Measurements from ENCODE around the gene HIGD2B. TPM values are rescaled to one million over a fixed set of nuclear protein-coding genes. Genes with fewer than 3 reads are reported as not detected.

The HIGD2B gene
- polyA plus RNA-seq, 2 of the 4 experiments (the other 2 are of a cell fraction), result not detected

- DNase-seq (ENCODE audit: low read depth in 1 of 2, low spot score in 1 of 2) (no peak), ATAC-seq (peak in 1 of 2 experiments; percentile 18; a peak in 1 of 6 replicates), FAIRE-seq (no peak)
- Histone ChIP-seq H3K4me3 (no peak overlapping the region), H3K27ac (no peak overlapping the region), H3K4me2 (no peak overlapping the region), H3K9me3 (no peaks in the 10 kb centered on the region), H3K4me1 (no peaks in the 10 kb centered on the region)
- ChIA-PET POLR2A (interaction anchor here (0.8 kb wide), 1 partner anchor 1193 kb away, joined by 6 read pairs; no protein-coding TSS in a partner anchor), CTCF (interaction anchor here (1.4 to 8.6 kb wide), 4 partner anchors 12 to 135 kb away, joined by 3 to 71 read pairs (median 4); no protein-coding TSS in a partner anchor)
- whole genome bisulfite sequencing (ENCODE audit: missing lambda C conversion rate), result 100% methylated on average over 2 of the region's 2 CpGs
- no peak for TF ChIP-seq ATOH8 (CRISPR knock-in tag; IDR thresholded peaks at IDR 0.05; ENCODE audit: low read depth)
These were observed 49.1 kb upstream of the HIGD2B start for GRCh38 chr15:72735111-72735510.

GRCh38 chr15:72733941-72734738 is 48.2 kb upstream of the HIGD2B start:
- no peak overlapping the region for H3K4me3 ChIP-seq
- H3K4me1 ChIP-seq, result no peaks in the 10 kb centered on the region
- POLR2A ChIA-PET, result no interaction called here
- CTCF ChIA-PET, result interaction anchor here (1.0 to 8.6 kb wide), 6 partner anchors 9 to 134 kb away, joined by 3 to 71 read pairs (median 4); no protein-coding TSS in a partner anchor
- DNase-seq (ENCODE audit: low read depth in 1 of 2, low spot score in 1 of 2) (no peak), ATAC-seq (no peak), FAIRE-seq (peak; percentile 32)
- TF ChIP-seq CBX2 (IDR thresholded peaks at IDR 0.05; ENCODE audit: borderline replicate concordance, low read depth) (no peak), HMGXB4 (CRISPR knock-in tag; IDR thresholded peaks at IDR 0.05; ENCODE audit: borderline replicate concordance) (no peak), TP53 (CRISPR knock-in tag; IDR thresholded peaks at IDR 0.05) (no peak), FOSL2 (IDR thresholded peaks at IDR 0.05) (no peak), FOSL2 (CRISPR knock-in tag; IDR thresholded peaks at IDR 0.05) (no peak), KDM1A (IDR thresholded peaks at IDR 0.05; ENCODE audit: low read depth) (no peak), RARB (CRISPR knock-in tag; IDR thresholded peaks at IDR 0.05) (no peak), BCL3 (IDR thresholded peaks at IDR 0.05) (no peak), SMC3 (IDR thresholded peaks at IDR 0.05) (no peak), ESRRA (IDR thresholded peaks at IDR 0.05; ENCODE audit: borderline replicate concordance, low read length) (no peak), RAD21 (conservative IDR thresholded peaks at IDR 0.05 in 1 of 2, IDR thresholded peaks at IDR 0.05 in 1 of 2) (no peak), NFE2L2 (conservative IDR thresholded peaks at IDR 0.05; ENCODE audit: low read length) (no peak)
- no peak overlapping the region for H3K4me2 ChIP-seq
- no peaks in the 10 kb centered on the region for H3K9me3 ChIP-seq
- 91% methylated on average over 2 of the region's 2 CpGs for WGBS (ENCODE audit: missing lambda C conversion rate)
- no peak overlapping the region for H3K27ac ChIP-seq

GRCh38 chr15:72732516-72732915 is 46.5 kb upstream of the HIGD2B start:
- Histone ChIP-seq H3K27ac (no peak overlapping the region), H3K9me3 (no peaks in the 10 kb centered on the region), H3K4me1 (no peaks in the 10 kb centered on the region), H3K4me3 (no peak overlapping the region), H3K4me2 (no peak overlapping the region)
- FAIRE-seq, result no peak
- POLR2A ChIA-PET, result no interaction called here
- CTCF ChIA-PET, result interaction anchor here (1.0 to 8.6 kb wide), 3 partner anchors 8 to 533 kb away, joined by 3 to 71 read pairs (median 4); no protein-coding TSS in a partner anchor
- WGBS (ENCODE audit: missing lambda C conversion rate), result 86% methylated on average over 4 of the region's 4 CpGs
- TF ChIP-seq RFX5 (IDR thresholded peaks at IDR 0.05) (no peak), ESRRA (IDR thresholded peaks at IDR 0.05; ENCODE audit: borderline replicate concordance, low read length) (no peak), FOSB (CRISPR knock-in tag; IDR thresholded peaks at IDR 0.05) (no peak), MAX (IDR thresholded peaks at IDR 0.05) (no peak), CTCF (IDR thresholded peaks at IDR 0.05) (no peak), GATA3 (IDR thresholded peaks at IDR 0.05; ENCODE audit: borderline replicate concordance) (no peak), EHMT2 (IDR thresholded peaks at IDR 0.05; ENCODE audit: low read depth) (no peak), NFE2L2 (conservative IDR thresholded peaks at IDR 0.05; ENCODE audit: low read length) (no peak), USF2 (IDR thresholded peaks at IDR 0.05) (no peak), CBX2 (IDR thresholded peaks at IDR 0.05; ENCODE audit: borderline replicate concordance, low read depth) (no peak), MAZ (IDR thresholded peaks at IDR 0.05; ENCODE audit: borderline replicate concordance, low read depth, low read length) (no peak)
- ATAC-seq, result peak; percentile 63 to 76; a peak in 5 of 6 replicates
- no peak for DNase-seq (ENCODE audit: low read depth in 1 of 2, low spot score in 1 of 2)

Data from A549 (cell line).